ENCODE measurements around the gene INPP1.

INPP1 gene

GRCh38 chr2:190408538-190409271 is 65.3 kb downstream of the INPP1 start:
- peak; percentile 58 to 60 for DNase-seq (ENCODE audit: low read depth in 2 of 2)

- no peak for DNase-seq (ENCODE audit: low read depth in 2 of 2)
These were observed 66.2 kb downstream of the INPP1 start for GRCh38 chr2:190409616-190410015.

DNA sequence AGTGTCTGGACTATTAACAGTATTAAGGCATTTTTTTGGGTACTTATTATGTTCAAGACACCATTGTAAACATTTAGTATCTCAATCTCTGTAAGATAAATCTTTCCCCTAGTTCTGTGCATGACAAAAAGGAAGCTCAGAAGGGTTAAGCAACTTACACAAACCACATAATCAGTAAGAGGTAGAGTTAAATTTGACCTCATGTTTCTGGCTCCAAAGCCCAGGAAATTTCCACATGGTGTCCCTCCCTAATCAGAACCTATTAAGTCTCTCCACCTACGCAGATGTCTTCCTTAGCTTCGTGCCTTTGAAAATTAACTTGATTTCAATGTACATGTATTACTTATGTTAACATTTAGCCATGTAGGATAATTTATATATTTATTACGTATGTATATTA is 66.8 kb downstream of the INPP1 start:
- DNase-seq (ENCODE audit: low read depth in 2 of 2): no peak

- no peak for DNase-seq (ENCODE audit: low read depth in 2 of 2)
These were observed 69.6 kb downstream of the INPP1 start for GRCh38 chr2:190412966-190413365.

- DNase-seq (ENCODE audit: low read depth in 2 of 2): no peak
These were observed 70.0 kb downstream of the INPP1 start for GRCh38 chr2:190413421-190413820.

DNA sequence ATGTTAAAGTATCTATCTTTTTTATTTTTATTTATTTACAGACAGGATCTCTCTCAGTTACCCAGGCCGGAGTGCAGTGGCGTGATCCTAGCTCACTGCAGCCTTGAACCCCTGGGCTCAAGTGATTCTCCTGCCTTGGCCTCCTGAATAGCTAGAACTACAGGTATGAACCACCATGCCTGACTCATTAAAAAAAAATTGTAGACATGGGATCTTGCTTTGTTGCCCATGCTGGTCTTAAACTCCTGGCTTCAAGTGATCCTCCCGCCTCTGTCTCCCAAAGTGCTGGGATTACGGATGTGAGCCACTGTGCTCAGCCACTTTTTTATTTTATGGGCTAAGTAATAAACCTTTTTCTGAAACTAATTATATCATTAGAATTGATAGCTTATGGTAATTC is 71.9 kb downstream of the INPP1 start:
- DNase-seq (ENCODE audit: low read depth in 2 of 2): no peak

- no peak for DNase-seq (ENCODE audit: low read depth in 2 of 2)
These were observed 72.7 kb downstream of the INPP1 start for GRCh38 chr2:190415794-190416775.

DNA sequence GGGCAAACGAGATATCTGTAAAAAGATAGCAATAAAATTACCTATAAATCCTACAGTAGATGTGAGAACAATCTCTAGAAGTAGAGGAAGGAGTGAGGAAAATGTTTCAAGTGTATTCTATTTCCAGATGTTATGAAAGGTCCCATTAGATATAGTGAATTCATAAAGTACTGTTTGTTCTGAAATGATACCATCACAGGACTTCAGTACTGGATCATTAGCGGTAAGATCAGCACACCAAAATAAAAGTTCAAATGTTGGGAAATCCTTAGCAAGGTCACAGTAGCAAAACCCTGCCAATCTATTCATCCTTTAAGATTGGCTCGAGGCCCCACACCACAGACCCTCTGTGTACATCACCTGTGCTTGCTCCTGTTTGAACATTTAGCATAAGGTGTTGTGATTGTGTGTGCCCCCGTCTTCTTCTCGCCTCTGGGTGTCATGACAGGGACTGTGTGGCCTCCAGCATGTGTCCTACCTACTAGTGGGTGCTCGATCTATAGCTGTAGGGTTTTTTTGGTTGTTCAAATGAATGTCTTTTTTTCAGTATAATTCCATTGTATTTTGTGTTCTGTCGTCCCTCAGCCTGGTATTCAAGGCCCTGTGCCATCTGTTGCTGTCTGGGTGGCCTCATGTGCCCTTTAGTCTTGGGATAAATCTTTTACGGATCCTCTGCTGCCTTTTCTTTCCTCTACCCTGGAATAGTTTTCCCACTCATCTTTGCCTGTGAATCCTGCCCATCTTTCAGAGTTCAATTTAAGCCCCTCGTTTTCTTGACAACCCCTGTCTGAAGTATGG is 73.9 kb downstream of the INPP1 start:
- no peak for DNase-seq (ENCODE audit: low read depth in 2 of 2)

- no peak for DNase-seq (ENCODE audit: low read depth in 2 of 2)
These were observed 75.3 kb downstream of the INPP1 start for GRCh38 chr2:190418727-190419126.

GRCh38 chr2:190420801-190421200 is 77.4 kb downstream of the INPP1 start:
- DNase-seq (ENCODE audit: low read depth in 2 of 2): no peak

Measured in stimulated activated CD8-positive, alpha-beta memory T cell treated with anti-CD3 and anti-CD28 coated beads, Interleukin-2, amount 100 ng/mL, for 48 hours (primary cell).